ENCODE results near the gene STRA6. TPM values are rescaled to one million over a fixed set of nuclear protein-coding genes. Genes with fewer than 3 reads are reported as not detected.

STRA6 gene
- total RNA-seq, 1 experiment from 2014 or later, result 8.4 TPM

DNA sequence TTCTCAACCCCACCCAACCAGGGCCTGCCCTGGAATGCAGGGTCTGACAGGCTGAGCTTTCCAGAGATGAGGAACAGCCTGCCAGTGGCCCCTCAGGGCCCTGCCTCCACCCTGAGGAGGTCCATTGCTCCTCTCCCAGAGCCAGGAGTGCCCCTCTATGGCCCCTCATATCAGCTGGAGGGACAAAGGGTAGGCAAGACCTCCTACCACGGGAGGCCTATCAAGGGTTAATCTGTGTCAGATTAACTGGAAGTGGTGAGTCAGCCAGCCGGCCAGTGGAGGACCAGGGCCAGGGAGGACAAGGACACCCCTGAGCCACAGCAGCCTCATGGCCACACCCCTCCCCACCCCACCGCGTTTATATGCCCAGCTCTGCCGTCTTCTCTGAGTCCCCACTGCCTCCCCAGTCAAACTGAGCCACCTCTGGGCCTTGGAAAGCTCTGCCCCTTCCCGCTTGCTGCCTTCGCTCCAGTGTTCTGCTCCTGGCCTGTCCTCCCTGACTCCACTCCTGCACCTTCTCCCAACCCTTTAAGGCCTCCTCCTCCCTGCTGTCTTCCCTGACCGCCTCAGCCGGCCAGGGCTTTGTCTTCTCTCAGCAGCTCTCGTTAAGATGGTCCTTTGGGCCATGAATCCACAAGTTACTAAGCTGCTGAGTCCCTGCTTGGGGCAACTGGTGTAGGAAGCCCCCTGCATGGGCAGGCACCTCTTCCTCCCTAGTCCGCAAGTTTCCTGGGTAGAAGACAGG lies 40.0 kb upstream of the STRA6 start:
- peak; percentile 74 for DNase-seq
- Mint-ChIP-seq H3K36me3 (ENCODE audit: insufficient read depth, unreplicated experiment) (peaks cover 4% of the 10 kb centered on the region), H3K27me3 (ENCODE audit: unreplicated experiment) (no peaks in the 10 kb centered on the region), H3K9me3 (ENCODE audit: low read depth, unreplicated experiment) (no peaks in the 10 kb centered on the region), H3K27ac (ENCODE audit: unreplicated experiment) (peak overlapping the region; percentile 48), H3K4me3 (ENCODE audit: low read depth, unreplicated experiment) (no peak overlapping the region), H3K4me1 (ENCODE audit: low read depth, unreplicated experiment) (peaks cover 57% of the 10 kb centered on the region)
- BruUV-seq (replicated peaks), result no TSS peak
- CTCF ChIA-PET, result interaction anchor here (0.6 to 1.7 kb wide), 7 partner anchors 9 to 98 kb away, joined by 3 to 9 read pairs (median 3); partner anchors contain the start of gene STRA6
- intact Hi-C loops (cut with micrococcal nuclease; ENCODE audit: unreplicated experiment), result no loop called here
- TF ChIP-seq, protein P1, sequence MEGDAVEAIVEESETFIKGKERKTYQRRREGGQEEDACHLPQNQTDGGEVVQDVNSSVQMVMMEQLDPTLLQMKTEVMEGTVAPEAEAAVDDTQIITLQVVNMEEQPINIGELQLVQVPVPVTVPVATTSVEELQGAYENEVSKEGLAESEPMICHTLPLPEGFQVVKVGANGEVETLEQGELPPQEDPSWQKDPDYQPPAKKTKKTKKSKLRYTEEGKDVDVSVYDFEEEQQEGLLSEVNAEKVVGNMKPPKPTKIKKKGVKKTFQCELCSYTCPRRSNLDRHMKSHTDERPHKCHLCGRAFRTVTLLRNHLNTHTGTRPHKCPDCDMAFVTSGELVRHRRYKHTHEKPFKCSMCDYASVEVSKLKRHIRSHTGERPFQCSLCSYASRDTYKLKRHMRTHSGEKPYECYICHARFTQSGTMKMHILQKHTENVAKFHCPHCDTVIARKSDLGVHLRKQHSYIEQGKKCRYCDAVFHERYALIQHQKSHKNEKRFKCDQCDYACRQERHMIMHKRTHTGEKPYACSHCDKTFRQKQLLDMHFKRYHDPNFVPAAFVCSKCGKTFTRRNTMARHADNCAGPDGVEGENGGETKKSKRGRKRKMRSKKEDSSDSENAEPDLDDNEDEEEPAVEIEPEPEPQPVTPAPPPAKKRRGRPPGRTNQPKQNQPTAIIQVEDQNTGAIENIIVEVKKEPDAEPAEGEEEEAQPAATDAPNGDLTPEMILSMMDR (IDR thresholded peaks at IDR 0.05; ENCODE audit: unreplicated experiment), result no peak

DNA sequence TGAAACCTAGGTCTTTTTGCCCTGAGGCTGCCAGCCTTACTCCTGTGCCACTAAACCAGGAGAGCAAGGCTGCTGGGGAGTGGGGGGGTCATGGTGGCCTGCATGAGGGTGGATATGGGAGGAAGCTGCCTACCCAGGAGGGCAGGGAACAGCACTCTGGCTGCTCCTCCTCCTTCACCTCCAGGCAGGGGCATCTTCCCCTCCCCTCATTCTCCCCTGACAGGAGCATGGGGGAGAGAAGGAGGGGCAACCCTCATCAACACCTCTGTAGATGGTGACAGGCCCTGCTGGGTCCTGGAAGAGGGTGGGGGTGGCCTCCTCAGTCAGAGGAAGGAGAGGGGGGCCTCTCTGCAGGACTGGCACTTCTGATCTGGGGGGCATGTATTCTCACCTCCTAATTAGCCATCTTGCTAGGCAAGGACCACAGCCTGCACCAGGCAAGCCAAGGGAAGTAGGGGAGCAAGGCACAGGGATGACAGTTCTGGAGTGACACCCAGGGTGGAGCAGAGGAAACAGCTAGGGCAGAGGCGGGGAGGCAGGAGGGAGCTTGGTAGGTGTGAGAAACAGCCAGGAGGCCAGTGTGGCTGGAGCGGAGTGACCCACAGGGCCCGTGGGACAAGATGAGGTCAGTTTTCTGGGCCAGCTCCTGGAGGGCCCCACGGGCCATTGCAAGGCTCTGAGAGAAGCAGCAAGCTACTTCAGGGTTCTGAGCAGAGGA lies 38.5 kb upstream of the STRA6 start:
- CTCF ChIA-PET, result interaction anchor here (1.2 to 2.7 kb wide), 2 partner anchors 67 to 71 kb away, joined by 3 to 31 read pairs; no protein-coding TSS in a partner anchor
- Mint-ChIP-seq H3K27me3 (ENCODE audit: unreplicated experiment) (no peaks in the 10 kb centered on the region), H3K27ac (ENCODE audit: unreplicated experiment) (peak overlapping the region; percentile 6), H3K36me3 (ENCODE audit: insufficient read depth, unreplicated experiment) (peaks cover 4% of the 10 kb centered on the region), H3K9me3 (ENCODE audit: low read depth, unreplicated experiment) (no peaks in the 10 kb centered on the region), H3K4me3 (ENCODE audit: low read depth, unreplicated experiment) (no peak overlapping the region), H3K4me1 (ENCODE audit: low read depth, unreplicated experiment) (peaks cover 67% of the 10 kb centered on the region)
- TF ChIP-seq, protein P1 (IDR thresholded peaks at IDR 0.05; ENCODE audit: unreplicated experiment), result no peak
- no TSS peak for BruUV-seq (replicated peaks)
- DNase-seq, result no peak
- intact Hi-C loops (cut with micrococcal nuclease; ENCODE audit: unreplicated experiment), result no loop called here

DNA sequence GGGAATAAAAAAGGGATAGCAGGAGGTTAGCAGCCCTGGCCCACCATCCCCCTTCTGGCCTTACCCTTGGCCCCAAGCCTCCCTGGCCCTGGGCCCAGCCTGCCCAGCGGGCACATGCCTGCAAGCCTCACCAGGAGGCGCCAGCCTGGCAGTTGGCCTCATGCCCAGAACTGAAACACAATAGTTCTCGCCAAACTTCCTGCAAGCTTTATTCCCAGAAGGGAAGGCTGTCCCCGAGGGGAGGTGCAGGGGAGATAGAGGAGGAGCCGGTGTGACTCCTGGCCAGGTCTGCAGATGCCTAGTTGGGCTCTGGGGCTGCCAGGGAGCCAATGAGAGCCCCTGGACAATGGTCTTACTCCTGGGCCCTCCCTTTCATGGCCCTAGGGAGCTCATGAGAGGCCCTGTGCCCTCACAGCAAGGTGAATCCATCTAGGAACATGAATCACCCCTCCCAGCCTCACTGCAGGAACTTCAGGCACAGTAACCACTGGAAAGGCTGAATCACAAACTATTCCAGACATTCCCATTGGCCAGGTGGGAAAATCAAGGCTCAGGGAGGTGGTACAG lies 37.5 kb upstream of the STRA6 start:
- H3K27ac Mint-ChIP-seq (ENCODE audit: unreplicated experiment), result peak overlapping the region; percentile 57

More for the DNA sequence above, 37.5 kb upstream of the STRA6 start:
- Mint-ChIP-seq H3K9me3 (ENCODE audit: low read depth, unreplicated experiment) (no peaks in the 10 kb centered on the region), H3K4me3 (ENCODE audit: low read depth, unreplicated experiment) (no peak overlapping the region), H3K27me3 (ENCODE audit: unreplicated experiment) (no peaks in the 10 kb centered on the region), H3K36me3 (ENCODE audit: insufficient read depth, unreplicated experiment) (peaks cover 4% of the 10 kb centered on the region), H3K4me1 (ENCODE audit: low read depth, unreplicated experiment) (peaks cover 76% of the 10 kb centered on the region)
- DNase-seq, result peak; percentile 97
- CTCF ChIA-PET, result interaction anchor here (0.6 to 2.7 kb wide), 14 partner anchors 9 to 106 kb away, joined by 3 to 31 read pairs (median 4); no protein-coding TSS in a partner anchor
- BruUV-seq (replicated peaks), result no TSS peak
- TF ChIP-seq, protein P1 (IDR thresholded peaks at IDR 0.05; ENCODE audit: unreplicated experiment), result peak; percentile 66
- intact Hi-C loops (cut with micrococcal nuclease; ENCODE audit: unreplicated experiment), result no loop called here
